Lower lobe of right lung (tissue), 2 donors: ENCODE results near the gene ZNF280A. TPM values are rescaled to one million over a fixed set of nuclear protein-coding genes. Genes with fewer than 3 reads are reported as not detected.

Source experiments
- ATAC-seq, 2 donors: fragments of 200-7000 bp; cut with Tn5 transposase; one replicate each; pipeline ENCODE4 v1.9.1; 2020 to 2022; ENCODE audit warnings: mild to moderate bottlenecking in 2 of 2, moderate library complexity in 2 of 2
- DNase-seq: peaks from one replicate; pipeline ENCODE4 v3.0.0-alpha.2; 2020
- H3K27ac ChIP-seq: fragments of 200-600 bp; one replicate; pipeline ENCODE4 v1.8.0; 2022
- H3K27me3 ChIP-seq: fragments of 200-600 bp; one replicate; pipeline ENCODE4 v1.8.0; 2022; ENCODE audit warnings: low read depth
- H3K36me3 ChIP-seq: fragments of 200-600 bp; one replicate; pipeline ENCODE4 v1.8.0; 2022; ENCODE audit warnings: mild to moderate bottlenecking
- H3K4me1 ChIP-seq: fragments of 200-600 bp; one replicate; pipeline ENCODE4 v1.8.0; 2022
- H3K4me3 ChIP-seq: fragments of 200-600 bp; one replicate; pipeline ENCODE4 v1.8.0; 2022; ENCODE audit warnings: mild to moderate bottlenecking
- H3K9me3 ChIP-seq: fragments of 200-600 bp; one replicate; pipeline ENCODE4 v1.8.0; 2022
- CTCF ChIP-seq: fragments of 200-600 bp; IDR thresholded peaks from one replicate; pipeline ENCODE4 v1.8.0; 2022; ENCODE audit warnings: antibody characterized with exemption, mild to moderate bottlenecking
- intact Hi-C: fragments of 100-400 bp; cut with DNase I; formaldehyde crosslinking; loops from one replicate; pipeline ENCODE4 v1.11.0; 2022
- total RNA-seq: library from RNA; stranded (reverse); fragmentation: NEBNext Ultra II Directional; extraction: Animal tissue kit (Norgen Biotek cat#: 25700); gene quantifications from one replicate; pipeline ENCODE4 v1.2.1, GENCODE V29; 2021
- donor health status: DM: no; HTN: yes; CAD: no; lungs with severe emphysema.

Gene ZNF280A
- total RNA-seq, 1 donor from 2014 or later = not detected

DNA sequence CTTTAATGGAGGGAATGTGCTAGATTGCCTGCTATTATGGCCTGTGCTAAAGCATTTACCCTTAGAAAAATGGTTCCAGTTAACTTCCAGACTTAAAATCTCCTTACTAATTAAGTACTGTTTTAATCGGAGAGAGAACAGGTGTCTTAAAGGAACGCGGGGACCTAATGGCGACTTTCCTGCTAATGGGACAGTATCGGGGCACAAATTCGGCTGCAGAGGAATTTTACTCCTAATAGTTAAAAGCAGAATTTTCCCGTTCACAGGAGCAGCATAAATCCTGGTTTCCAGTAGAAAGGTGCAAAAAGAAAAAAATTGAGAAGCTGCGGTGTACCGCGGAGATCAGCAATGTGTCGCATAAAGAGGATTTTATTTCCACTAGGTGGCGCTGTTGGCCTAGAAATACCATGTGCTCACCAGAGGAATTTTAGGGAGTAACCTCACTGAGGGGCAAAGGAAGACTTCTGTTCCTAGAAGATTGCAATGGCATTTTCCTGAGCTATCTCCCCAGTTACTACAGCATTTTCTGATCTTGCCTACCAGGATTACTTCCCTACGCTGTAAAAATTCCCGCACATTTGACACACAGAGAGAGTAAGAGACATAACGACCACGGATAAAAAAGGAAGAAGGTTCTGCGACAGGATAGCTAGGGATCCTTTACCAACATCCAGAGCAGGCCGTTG, 56.1 kb downstream of the ZNF280A start:
- Histone ChIP-seq H3K36me3 (no peaks in the 10 kb centered on the region), H3K27me3 (peaks cover 22% of the 10 kb centered on the region), H3K9me3 (peaks cover 22% of the 10 kb centered on the region), H3K4me3 (no peak overlapping the region), H3K27ac (no peak overlapping the region), H3K4me1 (no peaks in the 10 kb centered on the region)
- peak; percentile 72 for TF ChIP-seq CTCF
- ATAC-seq (peak; percentile 48 to 69), DNase-seq (no peak)
- intact Hi-C loops = no loop called here

Other genes starting within 250 kb of the ZNF280A start
- gene ZNF280B, start 11.5 kb downstream of the ZNF280A start, total RNA-seq = 0.86 TPM
- not detected for gene PRAME, start 39.0 kb upstream of the ZNF280A start, total RNA-seq
- 2.7 TPM for gene GGTLC2, start 124.3 kb upstream of the ZNF280A start, total RNA-seq